Loucy (cell line): ENCODE results near the gene MIGA1.

ENCODE experiments used
- H2AFZ ChIP-seq: fragments of 200-600 bp; sonication (generic); 2 replicates; pipeline ENCODE4 v1.6.0; 2016; ENCODE audit warnings: antibody characterized with exemption, mild to moderate bottlenecking, low read length, moderate library complexity
- H3F3A ChIP-seq: fragments of 200-600 bp; 2 replicates; pipeline ENCODE4 v1.6.0; 2016; ENCODE audit warnings: antibody characterized with exemption, low read depth, mild to moderate bottlenecking
- H3K27me3 ChIP-seq: fragments of 200-600 bp; sonication (generic); 2 replicates; pipeline ENCODE4 v1.6.1; 2014; ENCODE audit warnings: low read length, mild to moderate bottlenecking; ENCODE audit not compliant: insufficient read depth, poor library complexity, severe bottlenecking
- H3K36me3 ChIP-seq: fragments of 200-600 bp; sonication (generic); 2 replicates; pipeline ENCODE4 v1.6.1; 2016; ENCODE audit warnings: low read length; ENCODE audit not compliant: insufficient read depth
- H3K4me1 ChIP-seq: fragments of 200-600 bp; sonication (generic); 2 replicates; pipeline ENCODE4 v1.5.1; 2014; ENCODE audit warnings: low read length, mild to moderate bottlenecking; ENCODE audit not compliant: insufficient read depth, poor library complexity, severe bottlenecking
- H3K4me2 ChIP-seq: fragments of 200-600 bp; sonication (generic); 2 replicates; pipeline ENCODE4 v1.6.0; 2014; ENCODE audit warnings: antibody characterized with exemption, low read length, low read depth, mild to moderate bottlenecking; ENCODE audit not compliant: poor library complexity, severe bottlenecking
- H3K4me3 ChIP-seq: fragments of 200-600 bp; sonication (generic); 2 replicates; pipeline ENCODE4 v1.5.1; 2014; ENCODE audit warnings: low read length, mild to moderate bottlenecking, mixed read lengths; ENCODE audit not compliant: poor library complexity, severe bottlenecking
- H3K79me2 ChIP-seq: fragments of 200-600 bp; sonication (generic); 2 replicates; pipeline ENCODE4 v1.6.1; 2014; ENCODE audit warnings: low read length; ENCODE audit not compliant: insufficient read depth
- H3K9ac ChIP-seq: fragments of 200-600 bp; sonication (generic); 2 replicates; pipeline ENCODE4 v1.6.0; 2014; ENCODE audit warnings: mild to moderate bottlenecking, low read depth, low read length, moderate library complexity; ENCODE audit not compliant: poor library complexity, severe bottlenecking
- H3K9me2 ChIP-seq: fragments of 200-600 bp; sonication (generic); replicated peaks from 2 replicates; pipeline ENCODE4 v1.6.1; 2016; ENCODE audit warnings: low read depth, low read length, mixed read lengths
- H3K9me3 ChIP-seq: fragments of 200-600 bp; sonication (generic); 2 replicates; pipeline ENCODE4 v1.6.1; 2014; ENCODE audit warnings: mild to moderate bottlenecking, antibody characterized with exemption, low read length, low read depth; ENCODE audit not compliant: insufficient read depth
- H4K20me1 ChIP-seq: fragments of 200-600 bp; sonication (generic); 2 replicates; pipeline ENCODE4 v1.6.0; 2014; ENCODE audit warnings: antibody characterized with exemption, low read length, mild to moderate bottlenecking; ENCODE audit not compliant: insufficient read depth, poor library complexity, severe bottlenecking
- EZH2phosphoT487 ChIP-seq: fragments of 200-600 bp; IDR thresholded peaks from 2 replicates; pipeline ENCODE4 v1.6.1; 2018; ENCODE audit warnings: antibody characterized with exemption, mild to moderate bottlenecking, moderate library complexity, borderline replicate concordance
- TF ChIP-seq, protein P1 (sequence below): fragments of 200-600 bp; sonication (generic); conservative IDR thresholded peaks from 2 replicates; pipeline ENCODE4 v1.5.1; 2014; ENCODE audit warnings: mild to moderate bottlenecking, antibody characterized with exemption, low read length

Gene MIGA1

GRCh38 chr1:77820121-77820520 lies 40.7 kb downstream of the MIGA1 start:
- no peaks in the 10 kb centered on the region for H3K9me3 ChIP-seq
- no peaks in the 10 kb centered on the region for H3F3A ChIP-seq
- H2AFZ ChIP-seq, result no peak overlapping the region
- no peak overlapping the region for H3K9ac ChIP-seq
- no peaks in the 10 kb centered on the region for H3K4me1 ChIP-seq
- no peaks in the 10 kb centered on the region for H3K79me2 ChIP-seq
- H3K36me3 ChIP-seq, result peaks cover 24% of the 10 kb centered on the region; the same call in 1 of the 2 replicates
- H3K4me3 ChIP-seq, result no peak overlapping the region
- no peak overlapping the region for H3K4me2 ChIP-seq
- H3K27me3 ChIP-seq, result no peaks in the 10 kb centered on the region
- TF ChIP-seq, protein P1, sequence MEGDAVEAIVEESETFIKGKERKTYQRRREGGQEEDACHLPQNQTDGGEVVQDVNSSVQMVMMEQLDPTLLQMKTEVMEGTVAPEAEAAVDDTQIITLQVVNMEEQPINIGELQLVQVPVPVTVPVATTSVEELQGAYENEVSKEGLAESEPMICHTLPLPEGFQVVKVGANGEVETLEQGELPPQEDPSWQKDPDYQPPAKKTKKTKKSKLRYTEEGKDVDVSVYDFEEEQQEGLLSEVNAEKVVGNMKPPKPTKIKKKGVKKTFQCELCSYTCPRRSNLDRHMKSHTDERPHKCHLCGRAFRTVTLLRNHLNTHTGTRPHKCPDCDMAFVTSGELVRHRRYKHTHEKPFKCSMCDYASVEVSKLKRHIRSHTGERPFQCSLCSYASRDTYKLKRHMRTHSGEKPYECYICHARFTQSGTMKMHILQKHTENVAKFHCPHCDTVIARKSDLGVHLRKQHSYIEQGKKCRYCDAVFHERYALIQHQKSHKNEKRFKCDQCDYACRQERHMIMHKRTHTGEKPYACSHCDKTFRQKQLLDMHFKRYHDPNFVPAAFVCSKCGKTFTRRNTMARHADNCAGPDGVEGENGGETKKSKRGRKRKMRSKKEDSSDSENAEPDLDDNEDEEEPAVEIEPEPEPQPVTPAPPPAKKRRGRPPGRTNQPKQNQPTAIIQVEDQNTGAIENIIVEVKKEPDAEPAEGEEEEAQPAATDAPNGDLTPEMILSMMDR, result no peak
- TF ChIP-seq EZH2phosphoT487, result no peak
- no peaks in the 10 kb centered on the region for H4K20me1 ChIP-seq
- H3K9me2 ChIP-seq, result no peaks in the 10 kb centered on the region

GRCh38 chr1:77824079-77824478 lies 44.6 kb downstream of the MIGA1 start:
- H3K9ac ChIP-seq, result no peak overlapping the region
- H3K9me2 ChIP-seq, result no peaks in the 10 kb centered on the region
- H4K20me1 ChIP-seq, result no peaks in the 10 kb centered on the region
- TF ChIP-seq EZH2phosphoT487, result no peak
- TF ChIP-seq, protein P1, result no peak
- H3K4me1 ChIP-seq, result no peaks in the 10 kb centered on the region
- H3K9me3 ChIP-seq, result no peaks in the 10 kb centered on the region
- H2AFZ ChIP-seq, result no peak overlapping the region
- no peaks in the 10 kb centered on the region for H3F3A ChIP-seq
- no peaks in the 10 kb centered on the region for H3K79me2 ChIP-seq
- no peaks in the 10 kb centered on the region for H3K27me3 ChIP-seq
- no peak overlapping the region for H3K4me2 ChIP-seq
- H3K4me3 ChIP-seq, result no peak overlapping the region
- peaks cover 7% of the 10 kb centered on the region; the same call in 1 of the 2 replicates for H3K36me3 ChIP-seq

GRCh38 chr1:77824694-77825093 lies 45.2 kb downstream of the MIGA1 start:
- TF ChIP-seq EZH2phosphoT487, result no peak
- TF ChIP-seq, protein P1, result no peak
- Histone ChIP-seq H3K9ac (no peak overlapping the region), H3K27me3 (no peaks in the 10 kb centered on the region), H3K4me1 (no peaks in the 10 kb centered on the region), H3K79me2 (no peaks in the 10 kb centered on the region), H3K9me2 (no peaks in the 10 kb centered on the region), H3F3A (no peaks in the 10 kb centered on the region), H2AFZ (no peak overlapping the region), H4K20me1 (no peaks in the 10 kb centered on the region), H3K36me3 (peaks cover 7% of the 10 kb centered on the region; the same call in 1 of the 2 replicates), H3K4me2 (no peak overlapping the region), H3K9me3 (no peaks in the 10 kb centered on the region), H3K4me3 (no peak overlapping the region)
